Myometrial cell (primary cell): ENCODE measurements around the gene IFI44L. TPM values are rescaled to one million over a fixed set of nuclear protein-coding genes. Genes with fewer than 3 reads are reported as not detected.

Experiments
- total RNA-seq: library from RNA; depleted of rRNA; stranded (reverse); fragments of >200 nt; gene quantifications from 2 replicates; pipeline ENCODE4 v1.2.3, GENCODE V29; 2015

IFI44L gene
- total RNA-seq: 1.4 and 5.3 TPM in 2 replicates

DNA sequence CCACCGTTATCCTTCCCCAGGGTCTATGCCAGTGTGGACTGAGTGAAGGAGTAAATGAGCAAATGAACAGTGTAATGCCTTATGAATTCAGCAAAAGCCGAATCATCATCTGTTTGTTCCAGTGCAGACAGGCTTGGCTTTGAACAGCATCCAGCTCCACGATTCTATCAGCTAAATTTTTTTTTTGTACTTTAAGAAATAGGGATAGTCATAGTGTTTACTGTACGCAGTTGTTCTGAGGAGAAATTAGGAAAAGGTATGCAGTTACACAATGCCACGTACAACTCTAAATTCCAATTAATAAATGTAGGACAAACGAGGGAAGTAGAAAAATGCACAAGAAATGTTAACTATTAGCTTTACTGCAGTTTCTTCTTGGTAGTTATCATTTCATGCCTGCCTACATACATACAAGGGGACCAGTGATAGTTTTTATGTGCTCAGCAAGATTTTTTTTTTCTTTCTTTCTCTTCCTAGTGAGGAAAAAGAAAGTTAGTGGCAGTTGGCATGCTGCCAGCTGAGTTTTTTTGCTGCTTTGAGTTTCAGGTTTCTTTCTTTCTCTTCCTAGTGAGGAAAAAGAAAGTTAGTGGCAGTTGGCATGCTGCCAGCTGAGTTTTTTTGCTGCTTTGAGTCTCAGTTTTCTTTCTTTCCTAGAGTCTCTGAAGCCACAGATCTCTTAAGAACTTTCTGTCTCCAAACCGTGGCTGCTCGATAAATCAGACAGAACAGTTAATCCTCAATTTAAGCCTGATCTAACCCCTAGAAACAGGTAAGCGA, at the start of gene IFI44L:
Gene IFI44L, plus strand, starts transcription at position 646 of the 777 bp plus-strand sequence. CDS start 7,468 bp downstream, outside the sequence.

GRCh38 chr1:78649628-78650027, 29.4 kb downstream of the IFI44L start, which contains the start of gene IFI44:
Gene IFI44, plus strand, starts transcription at chr1:78649831. Its CDS starts 365 bp downstream, at chr1:78650196.

Other genes starting within 250 kb of the IFI44L start
- gene PTGFR, start 129.5 kb upstream of the IFI44L start, total RNA-seq: 1.4 TPM in 2 replicates
- 1.6 and 4.3 TPM in 2 replicates for gene IFI44, start 29.4 kb downstream of the IFI44L start, total RNA-seq